ENCODE measurements around the gene FILIP1L.
"Not testable (repeated sequence)": the region's sequence is repeated elsewhere in the genome, so short reads cannot be mapped to it uniquely, and the experiment has no call there.

The FILIP1L gene

GRCh38 chr3:100075851-100076730, 38.2 kb downstream of the FILIP1L start:
- in situ Hi-C loops (cut with MboI; ENCODE audit: low sequenced_read_pairs) = no loop called here

GRCh38 chr3:100075196-100075595, 39.1 kb downstream of the FILIP1L start:
- in situ Hi-C loops (cut with MboI; ENCODE audit: low sequenced_read_pairs) = no loop called here

GRCh38 chr3:100073714-100074307, 40.5 kb downstream of the FILIP1L start:
- in situ Hi-C loops (cut with MboI; ENCODE audit: low sequenced_read_pairs) = no loop called here

GRCh38 chr3:100073049-100073713, 41.1 kb downstream of the FILIP1L start:
- in situ Hi-C loops (cut with MboI; ENCODE audit: low sequenced_read_pairs) = no loop called here

- in situ Hi-C loops (cut with MboI; ENCODE audit: low sequenced_read_pairs) = no loop called here
Observed at GRCh38 chr3:100072326-100073048, 41.8 kb downstream of the FILIP1L start.

- in situ Hi-C loops (cut with MboI; ENCODE audit: low sequenced_read_pairs) = no loop called here
Observed at GRCh38 chr3:100069472-100069871, 44.8 kb downstream of the FILIP1L start.

GRCh38 chr3:100068826-100069225, 45.5 kb downstream of the FILIP1L start:
- in situ Hi-C loops (cut with MboI; ENCODE audit: low sequenced_read_pairs) = no loop called here

GRCh38 chr3:100067589-100067988, 46.7 kb downstream of the FILIP1L start:
- in situ Hi-C loops (cut with MboI; ENCODE audit: low sequenced_read_pairs) = no loop called here

GRCh38 chr3:100063929-100064461, 50.3 kb downstream of the FILIP1L start:
- in situ Hi-C loops (cut with MboI; ENCODE audit: low sequenced_read_pairs) = no loop called here

GRCh38 chr3:100062665-100063064, 51.6 kb downstream of the FILIP1L start:
- in situ Hi-C loops (cut with MboI; ENCODE audit: low sequenced_read_pairs) = no loop called here

- in situ Hi-C loops (cut with MboI; ENCODE audit: low sequenced_read_pairs) = no loop called here
Observed at GRCh38 chr3:100060685-100061484, 53.4 kb downstream of the FILIP1L start.

GRCh38 chr3:100059472-100059871, 54.8 kb downstream of the FILIP1L start:
- in situ Hi-C loops (cut with MboI; ENCODE audit: low sequenced_read_pairs) = no loop called here

GRCh38 chr3:100057716-100058575, 56.4 kb downstream of the FILIP1L start:
- in situ Hi-C loops (cut with MboI; ENCODE audit: low sequenced_read_pairs) = no loop called here

GRCh38 chr3:100053951-100054620, 60.2 kb downstream of the FILIP1L start:
- in situ Hi-C loops (cut with MboI; ENCODE audit: low sequenced_read_pairs) = no loop called here

GRCh38 chr3:100051513-100051912, 62.8 kb downstream of the FILIP1L start:
- in situ Hi-C loops (cut with MboI; ENCODE audit: low sequenced_read_pairs) = not testable (repeated sequence)

GRCh38 chr3:100048248-100048647, 66.1 kb downstream of the FILIP1L start:
- in situ Hi-C loops (cut with MboI; ENCODE audit: low sequenced_read_pairs) = no loop called here

GRCh38 chr3:100047455-100048141, 66.7 kb downstream of the FILIP1L start:
- in situ Hi-C loops (cut with MboI; ENCODE audit: low sequenced_read_pairs) = no loop called here

- in situ Hi-C loops (cut with MboI; ENCODE audit: low sequenced_read_pairs) = no loop called here
Observed at GRCh38 chr3:100046986-100047385, 67.3 kb downstream of the FILIP1L start.

Data from hTERT RPE-1 (cell line).